Activated T-helper 1 cell treated with anti-CD3 and anti-CD28 coated beads, Interleukin-2, amount 50 U/mL, for 16 hours (primary cell): Measurements from ENCODE around the gene INSRR.

ENCODE experiments used
- DNase-seq, 2 donors: peaks; one replicate each; pipeline ENCODE4 v3.0.0-alpha.2; 2020; ENCODE audit warnings: low read depth in 1 of 2, low spot score in 1 of 2

INSRR gene

DNA sequence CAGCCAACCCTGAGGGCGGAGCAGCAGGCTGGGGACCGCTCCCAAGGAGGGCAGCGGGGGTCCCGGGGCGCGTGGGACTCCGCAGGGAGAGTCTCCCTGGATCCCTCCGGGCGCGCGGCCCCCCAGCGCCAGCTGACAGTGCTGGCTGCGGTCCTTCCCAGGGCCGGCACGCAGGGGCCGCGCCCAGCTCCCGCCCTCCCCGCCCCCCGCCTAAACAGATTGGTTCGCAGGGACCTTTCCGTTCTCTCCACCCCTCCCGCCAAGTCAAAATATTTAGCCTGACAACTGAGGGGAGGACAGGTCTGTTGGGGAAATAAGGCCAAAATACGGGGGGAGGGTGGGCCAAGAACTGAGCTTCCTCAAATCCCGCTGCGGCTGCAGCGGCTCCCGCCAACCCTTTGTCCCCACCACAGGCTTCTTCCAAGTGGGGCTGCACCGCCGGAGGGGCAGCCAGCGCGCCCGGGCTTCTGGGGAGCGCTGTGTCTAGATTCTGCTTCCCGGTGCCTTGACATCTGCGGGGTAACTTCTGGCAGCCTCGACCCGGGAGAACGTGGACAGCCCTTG lies at the start of gene INSRR:
INSRR (minus strand) TSS at position 159 of the 564 bp plus-strand sequence. CDS start 496 bp downstream, outside the sequence.
- DNase-seq, result no peak

- no peak for DNase-seq
Measured at GRCh38 chr1:156908541-156908940, 49.6 kb upstream of the INSRR start.

DNA sequence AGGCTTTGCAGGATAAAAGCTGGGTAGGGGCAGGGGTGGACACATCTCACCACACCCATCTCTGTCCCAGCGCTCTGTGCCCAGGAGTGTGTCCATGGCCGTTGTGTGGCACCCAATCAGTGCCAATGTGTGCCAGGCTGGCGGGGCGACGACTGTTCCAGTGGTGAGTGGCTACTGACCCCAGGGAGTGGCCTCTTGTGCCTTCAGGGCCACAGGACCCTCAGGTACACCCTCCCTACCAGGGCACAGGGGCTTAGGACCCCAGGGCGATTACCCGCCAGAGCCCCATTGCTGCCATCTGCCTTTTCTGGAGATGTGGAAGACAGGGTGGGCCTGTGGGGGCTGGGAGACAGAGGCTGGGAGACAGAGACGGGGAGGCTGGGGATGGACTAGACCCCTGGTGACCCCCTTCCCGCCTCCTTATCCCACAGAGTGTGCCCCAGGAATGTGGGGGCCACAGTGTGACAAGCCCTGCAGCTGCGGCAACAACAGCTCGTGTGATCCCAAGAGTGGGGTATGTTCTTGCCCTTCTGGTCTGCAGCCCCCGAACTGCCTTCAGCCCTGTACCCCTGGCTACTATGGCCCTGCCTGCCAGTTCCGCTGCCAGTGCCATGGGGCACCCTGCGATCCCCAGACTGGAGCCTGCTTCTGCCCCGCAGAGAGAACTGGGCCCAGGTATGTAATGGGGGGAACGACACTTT lies 47.4 kb upstream of the INSRR start:
- no peak for DNase-seq

DNA sequence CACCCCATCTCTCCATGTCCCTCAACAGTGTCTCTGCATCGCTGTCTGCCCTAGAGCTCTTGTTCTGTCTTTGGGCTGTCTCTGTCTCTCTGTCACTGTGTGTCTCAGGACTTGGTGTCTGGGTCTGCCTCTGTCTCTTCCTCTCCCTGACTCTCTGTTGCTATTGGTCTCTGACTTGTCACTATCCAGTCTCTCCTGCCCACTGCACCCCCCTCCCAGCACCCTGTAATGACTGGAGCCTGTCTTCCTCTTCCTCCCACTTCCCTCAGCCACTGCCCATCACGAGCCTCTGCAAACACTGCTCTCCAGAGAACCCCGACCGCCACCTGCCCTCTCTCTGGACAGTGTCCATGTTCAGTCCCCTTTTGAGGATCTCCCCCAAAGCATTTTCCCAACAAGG lies 46.7 kb upstream of the INSRR start:
- DNase-seq, result no peak

DNA sequence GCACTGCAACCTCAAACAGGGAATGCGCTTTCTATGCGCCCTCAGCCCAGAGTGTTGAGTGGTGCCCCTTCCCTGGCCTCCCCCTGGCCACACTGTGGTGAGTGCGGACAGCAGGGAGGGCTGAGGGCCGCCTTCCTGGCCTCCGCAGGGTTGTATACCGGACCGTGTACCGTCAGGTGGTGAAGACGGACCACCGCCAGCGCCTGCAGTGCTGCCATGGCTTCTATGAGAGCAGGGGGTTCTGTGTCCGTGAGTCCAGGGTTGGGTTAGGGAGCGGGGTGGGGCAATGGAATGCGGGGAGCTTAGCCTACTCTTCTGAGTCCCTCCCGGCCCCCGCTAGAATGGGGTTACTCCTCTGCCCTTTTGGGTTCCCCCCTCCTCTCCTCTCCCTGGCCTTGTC lies 46.3 kb upstream of the INSRR start:
- DNase-seq, result no peak

DNA sequence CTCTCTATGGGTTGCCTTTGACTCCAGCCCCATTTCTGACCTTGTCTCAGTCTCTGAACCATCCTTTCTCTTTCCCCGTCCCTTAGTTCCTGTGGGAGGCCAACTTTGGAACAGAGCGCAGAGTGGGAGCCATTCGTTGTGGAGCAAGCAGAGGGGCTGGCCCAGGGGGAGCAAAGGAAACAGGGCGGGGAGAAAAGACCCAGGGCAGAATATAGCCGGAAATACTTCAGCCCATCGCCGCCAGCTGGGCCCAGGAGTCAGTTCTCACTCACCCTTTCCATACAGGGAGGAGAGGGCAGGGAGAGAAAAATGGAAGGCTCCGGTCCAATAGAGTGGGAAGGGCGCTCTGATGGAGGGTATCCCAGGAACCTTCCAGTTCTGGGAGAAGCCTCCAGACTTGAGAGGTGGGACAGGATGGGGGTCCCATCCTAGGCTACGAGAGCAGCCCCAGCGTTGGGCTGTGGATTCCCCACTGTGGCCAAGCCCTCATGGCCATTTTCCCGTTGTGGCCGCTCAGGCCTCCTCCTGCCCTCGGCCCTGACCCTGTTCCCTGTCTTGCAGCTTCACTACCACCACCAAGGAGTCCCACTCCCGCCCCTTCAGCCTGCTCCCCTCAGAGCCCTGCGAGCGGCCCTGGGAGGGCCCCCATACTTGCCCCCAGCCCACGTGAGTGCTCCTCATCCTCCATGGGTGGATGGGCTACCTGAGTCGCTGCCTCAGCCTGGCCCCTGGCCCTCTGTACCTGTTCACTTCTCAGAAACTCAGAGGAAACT lies 45.5 kb upstream of the INSRR start:
- no peak for DNase-seq

DNA sequence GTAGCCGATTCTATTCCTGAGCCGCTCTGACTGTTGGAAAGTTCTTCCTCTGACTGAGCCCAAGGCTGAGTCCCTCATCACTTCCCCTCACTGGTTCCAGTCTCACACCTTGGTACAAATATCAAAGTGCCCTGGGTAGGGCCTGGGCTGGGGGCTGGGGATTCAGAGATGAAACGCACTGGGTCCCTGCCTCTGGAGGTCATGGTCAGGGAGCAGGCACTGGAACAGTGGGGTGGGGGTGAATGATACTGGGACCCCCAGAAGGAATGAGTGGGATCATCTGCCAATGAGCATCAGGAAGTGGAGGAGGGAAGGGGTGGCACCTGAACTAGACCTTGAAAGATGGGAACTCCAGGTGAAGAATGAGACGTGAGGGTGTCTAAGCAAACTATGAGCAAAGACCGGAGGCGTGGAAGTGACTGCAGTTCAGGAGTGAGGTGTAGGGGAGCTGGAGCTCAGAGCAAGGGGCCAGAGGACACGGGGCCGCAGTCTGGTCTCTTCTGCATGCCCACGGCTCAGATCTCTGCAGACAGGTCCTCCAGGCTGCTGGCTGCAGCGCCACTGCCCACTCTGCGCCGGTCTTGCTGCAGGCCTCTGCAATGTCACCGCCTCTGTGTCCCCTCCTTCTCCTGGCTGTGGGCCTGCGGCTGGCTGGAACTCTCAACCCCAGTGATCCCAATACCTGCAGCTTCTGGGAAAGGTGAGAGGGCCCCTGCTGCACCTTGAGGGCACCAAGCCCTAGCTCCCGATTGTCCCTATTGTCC lies 44.6 kb upstream of the INSRR start:
- DNase-seq, result no peak

- DNase-seq, result no peak
Measured at GRCh38 chr1:156901966-156902915, 43.3 kb upstream of the INSRR start.

GRCh38 chr1:156901590-156901900 lies 42.6 kb upstream of the INSRR start:
- DNase-seq, result no peak

DNA sequence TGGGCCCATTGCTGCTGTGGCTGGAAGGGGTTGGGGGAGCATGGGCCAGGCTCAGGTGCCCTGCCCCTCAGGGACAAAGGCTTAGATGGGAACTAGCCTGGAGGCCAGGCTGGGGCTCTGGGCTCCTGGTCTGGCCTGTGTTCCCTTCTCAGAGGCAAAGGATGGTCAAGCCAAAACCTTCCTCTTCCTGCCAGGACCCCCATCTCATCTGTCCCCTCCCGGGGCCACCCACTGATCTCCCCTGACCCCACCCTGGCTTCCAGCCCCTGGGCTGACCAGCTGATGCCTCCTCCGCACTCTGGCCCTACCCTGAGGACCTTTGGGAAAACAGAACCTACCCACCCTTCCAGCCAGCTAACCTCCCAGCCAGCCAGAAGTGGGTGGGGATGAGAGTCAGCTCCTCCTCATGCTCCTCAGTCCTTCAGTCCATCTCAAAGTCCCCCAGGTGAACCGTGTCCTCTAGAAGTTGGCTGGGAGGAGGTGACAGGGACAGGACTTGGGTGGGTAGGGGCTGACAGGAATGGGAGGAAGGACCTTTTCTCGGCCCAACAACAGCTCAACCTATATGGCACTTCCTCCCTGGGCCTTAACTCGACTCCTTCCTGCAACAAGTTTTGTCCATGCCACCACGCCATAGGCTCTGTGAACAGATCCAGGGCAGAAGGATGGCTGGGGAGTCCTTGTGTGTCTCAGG lies 42.1 kb upstream of the INSRR start:
- no peak for DNase-seq

GRCh38 chr1:156899956-156900718 lies 41.2 kb upstream of the INSRR start:
- no peak for DNase-seq

DNA sequence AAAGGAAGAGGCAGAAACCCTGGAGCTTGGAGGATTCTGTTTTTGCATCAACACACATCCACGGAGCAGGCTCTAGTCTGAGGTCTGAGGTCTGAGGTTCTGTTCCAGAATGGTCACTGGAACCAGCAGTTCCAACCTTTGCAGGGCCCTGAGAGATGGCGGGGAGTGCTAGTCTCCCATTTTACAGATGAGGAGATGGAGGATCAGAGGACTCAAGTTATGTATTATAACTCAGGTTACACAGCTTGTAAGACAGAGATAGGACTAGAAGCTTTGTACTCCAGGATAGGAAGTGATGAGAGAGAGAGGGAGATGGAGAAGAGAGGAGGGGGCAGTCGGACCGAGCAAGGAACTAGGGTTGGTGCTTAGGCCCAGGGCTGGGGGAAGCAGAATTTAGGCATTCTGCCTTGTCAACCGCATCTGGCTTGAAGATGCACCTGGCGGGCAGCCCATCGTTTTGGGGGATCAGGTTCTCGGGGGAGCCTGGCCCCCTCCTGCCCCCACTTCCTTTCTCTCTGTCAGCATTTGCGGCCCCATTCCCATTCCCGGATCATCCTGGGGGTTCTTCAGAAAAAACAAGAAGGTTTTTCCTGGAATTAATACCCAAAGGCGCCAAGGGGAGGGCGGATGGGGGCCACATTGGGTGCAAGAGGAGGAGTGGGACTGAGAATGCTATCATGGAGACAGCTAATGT lies 40.2 kb upstream of the INSRR start:
- DNase-seq, result no peak

GRCh38 chr1:156898161-156898566 lies 39.2 kb upstream of the INSRR start:
- DNase-seq, result no peak

GRCh38 chr1:156897078-156897825 lies 38.3 kb upstream of the INSRR start:
- DNase-seq, result no peak

DNA sequence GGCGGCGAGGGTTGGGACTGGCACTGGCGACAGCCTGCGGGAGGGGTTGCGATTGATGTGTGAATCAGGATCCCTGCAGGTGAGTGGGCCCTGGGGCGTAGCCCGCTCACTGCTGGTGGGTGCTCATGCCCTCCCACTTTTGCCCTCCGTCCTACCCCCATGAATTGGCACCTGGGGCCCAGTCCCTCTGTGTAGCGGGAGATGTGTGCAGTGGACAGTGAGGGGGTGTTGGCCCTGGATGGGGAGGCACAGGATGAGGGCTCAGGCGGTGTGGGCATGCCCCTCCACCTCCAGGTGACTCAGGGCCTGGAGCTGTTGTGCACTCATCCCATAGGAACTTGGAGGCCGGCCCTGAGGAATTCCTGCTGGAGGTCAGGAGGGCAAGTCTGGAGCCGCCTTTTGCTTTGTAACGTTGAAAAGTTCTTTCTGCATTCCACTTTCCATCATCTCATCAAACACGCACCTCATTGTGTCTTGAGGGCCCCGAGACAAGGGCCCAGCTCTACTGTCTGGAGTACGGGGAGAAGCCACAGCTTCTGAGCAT lies 37.6 kb upstream of the INSRR start:
- DNase-seq, result no peak

DNA sequence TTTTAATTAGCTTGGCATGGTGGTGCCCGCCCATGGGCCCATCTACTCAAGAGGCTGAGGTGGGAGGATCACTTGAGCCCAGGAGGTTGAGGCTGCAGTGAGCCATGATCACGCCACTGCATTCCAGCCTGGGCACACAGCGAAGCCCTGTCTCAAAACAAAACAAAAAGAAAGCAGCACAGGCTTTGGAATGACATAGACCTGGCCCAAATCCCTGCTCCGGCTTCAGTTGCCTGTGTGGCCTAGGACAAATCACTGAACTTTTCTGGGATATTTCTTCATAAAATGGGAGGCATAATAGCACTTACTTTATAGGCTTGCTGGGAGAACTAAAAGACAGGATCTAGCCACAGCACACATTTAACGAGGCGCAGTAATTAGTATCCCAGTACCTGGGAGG lies 37.0 kb upstream of the INSRR start:
- DNase-seq, result no peak

DNA sequence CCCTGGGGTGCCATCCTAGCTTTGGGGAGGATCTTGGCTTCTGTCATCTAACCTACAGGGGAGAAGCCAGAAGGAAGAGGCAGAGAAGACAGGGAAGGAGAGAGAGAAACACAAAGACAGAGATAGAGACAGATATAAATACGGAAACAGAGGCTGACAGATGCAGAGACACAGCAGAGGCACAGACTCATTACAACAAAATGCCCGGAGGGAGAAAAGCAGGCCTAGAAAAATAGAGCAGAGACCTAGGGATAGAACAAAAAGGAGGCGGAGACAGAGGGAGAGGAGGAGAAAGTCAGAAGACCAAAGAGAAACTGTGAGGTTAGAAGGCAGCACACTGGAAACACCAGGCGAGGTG lies 36.5 kb upstream of the INSRR start:
- no peak for DNase-seq
